ENCODE measurements around the gene SPRED2.

The SPRED2 gene

GRCh38 chr2:65311049-65311448 lies 121.3 kb downstream of the SPRED2 start:
- no peak for DNase-seq (ENCODE audit: low read depth, low spot score)

GRCh38 chr2:65309699-65310098 lies 122.7 kb downstream of the SPRED2 start:
- DNase-seq (ENCODE audit: low read depth, low spot score), result no peak

GRCh38 chr2:65305934-65306333 lies 126.5 kb downstream of the SPRED2 start:
- no peak for DNase-seq (ENCODE audit: low read depth, low spot score)

GRCh38 chr2:65300761-65301711 lies 131.4 kb downstream of the SPRED2 start:
- DNase-seq (ENCODE audit: low read depth, low spot score), result peak; percentile 92

- no peak for DNase-seq (ENCODE audit: low read depth, low spot score)
These were observed 132.2 kb downstream of the SPRED2 start for GRCh38 chr2:65300134-65300760.

DNA sequence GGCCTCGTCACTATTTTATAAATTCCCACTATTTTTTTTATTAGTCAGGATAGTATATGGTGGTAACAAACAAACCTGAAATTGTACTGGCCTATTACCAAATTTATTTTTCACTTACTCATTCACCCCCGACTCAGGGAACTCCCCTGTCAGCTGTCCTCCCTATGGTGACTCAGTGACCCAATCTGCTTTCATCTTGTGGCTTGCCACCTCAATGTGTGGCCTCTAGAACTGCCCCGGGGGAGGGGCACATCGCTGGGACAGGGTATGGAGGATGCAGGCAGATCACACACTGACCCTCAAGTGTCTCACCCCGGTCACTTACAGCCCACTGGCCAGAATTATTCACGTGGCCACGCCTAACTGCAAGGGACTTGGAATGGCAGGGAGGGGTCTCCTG lies 133.2 kb downstream of the SPRED2 start:
- no peak for DNase-seq (ENCODE audit: low read depth, low spot score)

GRCh38 chr2:65298089-65298488 lies 134.3 kb downstream of the SPRED2 start:
- DNase-seq (ENCODE audit: low read depth, low spot score), result no peak

GRCh38 chr2:65297544-65297943 lies 134.9 kb downstream of the SPRED2 start:
- DNase-seq (ENCODE audit: low read depth, low spot score), result no peak

- no peak for DNase-seq (ENCODE audit: low read depth, low spot score)
These were observed 135.4 kb downstream of the SPRED2 start for GRCh38 chr2:65296971-65297370.

GRCh38 chr2:65294701-65295100 lies 137.7 kb downstream of the SPRED2 start:
- DNase-seq (ENCODE audit: low read depth, low spot score), result no peak

- no peak for DNase-seq (ENCODE audit: low read depth, low spot score)
These were observed 138.3 kb downstream of the SPRED2 start for GRCh38 chr2:65294136-65294535.

GRCh38 chr2:65293376-65293775 lies 139.0 kb downstream of the SPRED2 start:
- DNase-seq (ENCODE audit: low read depth, low spot score), result no peak

DNA sequence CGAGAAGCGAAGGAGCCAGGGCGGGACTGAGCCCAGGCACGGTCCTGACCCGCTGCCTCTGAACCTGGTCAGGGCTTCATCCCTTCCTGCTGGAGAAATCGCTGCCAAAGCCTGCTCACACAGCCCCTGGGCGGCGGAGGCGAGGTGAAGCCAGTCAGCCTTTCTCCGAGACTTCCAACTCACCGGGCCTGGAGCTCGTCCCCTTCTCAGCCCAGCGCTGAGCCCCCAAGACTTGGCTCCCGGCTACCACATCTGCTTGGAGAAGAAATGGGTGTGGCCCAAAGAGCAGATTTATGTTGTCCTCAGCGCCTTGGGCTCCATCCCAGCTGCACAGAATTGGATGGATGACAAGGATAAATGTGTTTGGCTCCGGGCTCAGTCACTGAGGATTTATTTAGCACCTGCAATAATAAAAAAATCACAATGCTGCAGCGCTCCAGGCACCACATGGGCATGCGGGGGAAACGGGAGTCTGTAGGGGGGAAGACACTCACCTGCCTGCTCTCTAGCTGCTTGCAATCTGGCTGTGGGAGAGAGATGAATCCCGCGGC lies 139.9 kb downstream of the SPRED2 start:
- DNase-seq (ENCODE audit: low read depth, low spot score), result no peak

- DNase-seq (ENCODE audit: low read depth, low spot score), result no peak
These were observed 140.3 kb downstream of the SPRED2 start for GRCh38 chr2:65292106-65292400.

- no peak for DNase-seq (ENCODE audit: low read depth, low spot score)
These were observed 140.9 kb downstream of the SPRED2 start for GRCh38 chr2:65291216-65292105.

- DNase-seq (ENCODE audit: low read depth, low spot score), result no peak
These were observed 145.0 kb downstream of the SPRED2 start for GRCh38 chr2:65287364-65287763.

DNA sequence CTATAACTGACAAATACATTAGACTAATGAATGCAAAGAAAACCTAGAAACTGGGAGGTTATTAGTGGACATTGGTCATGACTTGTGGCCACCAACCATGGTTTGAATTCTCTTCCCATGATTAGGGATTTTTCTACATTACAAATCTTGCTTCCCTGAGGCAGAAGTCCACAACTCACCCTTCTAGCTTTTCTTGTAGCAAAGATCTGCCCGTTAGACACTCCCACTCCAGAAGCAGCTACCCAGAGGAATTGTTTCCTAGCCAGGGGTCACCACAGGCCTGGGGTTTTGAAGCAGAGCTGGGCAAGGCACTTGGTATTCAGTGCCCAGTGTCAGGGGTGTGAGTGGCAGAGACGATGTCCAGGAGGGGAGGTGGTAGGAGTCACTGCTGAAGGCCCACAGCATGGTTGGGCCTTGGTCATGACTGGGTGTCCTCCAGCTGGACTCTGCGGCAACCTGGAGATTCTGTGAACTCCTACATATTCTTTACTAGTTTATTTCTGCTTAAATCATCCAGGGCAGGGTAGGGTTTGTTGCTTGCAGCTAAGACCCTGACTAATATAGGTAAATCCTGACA lies 149.8 kb downstream of the SPRED2 start:
- DNase-seq (ENCODE audit: low read depth, low spot score), result no peak

DNA sequence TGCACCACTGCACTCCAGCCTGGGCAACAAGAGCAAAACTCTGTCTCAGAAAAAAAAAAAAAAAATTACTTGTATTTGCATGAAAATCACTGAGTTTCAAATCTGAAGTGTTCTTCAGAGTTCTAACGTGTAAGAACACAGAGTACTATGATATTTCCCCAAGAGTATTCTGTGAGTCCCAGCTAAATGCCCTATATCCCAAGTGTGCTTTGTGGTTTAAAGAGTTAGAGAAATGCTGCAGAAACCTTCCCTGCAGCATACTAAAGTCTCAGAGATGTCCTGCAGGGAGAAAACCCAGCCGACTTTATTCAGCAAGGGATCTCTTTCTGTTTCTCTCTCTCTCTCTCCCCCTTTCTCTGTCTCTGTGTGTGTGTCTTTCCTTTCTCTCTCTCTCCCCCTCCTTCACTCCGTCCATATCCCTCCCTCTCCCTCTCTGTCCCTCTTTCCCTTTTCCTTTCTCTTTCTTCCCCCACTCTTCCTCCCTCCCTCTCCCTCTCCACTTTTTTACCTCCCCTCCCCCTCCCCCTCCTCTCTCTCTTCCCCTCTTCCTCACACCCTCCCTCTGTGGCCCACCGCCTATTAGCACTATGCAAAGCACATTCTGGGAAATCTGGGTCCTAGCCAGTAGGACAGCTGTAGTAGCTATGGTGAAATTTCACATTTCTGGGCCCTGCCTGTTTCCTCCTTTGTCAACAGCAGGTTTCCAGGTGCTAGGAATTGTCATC lies 150.6 kb downstream of the SPRED2 start:
- no peak for DNase-seq (ENCODE audit: low read depth, low spot score)

- DNase-seq (ENCODE audit: low read depth, low spot score), result no peak
These were observed 152.6 kb downstream of the SPRED2 start for GRCh38 chr2:65279756-65280155.

- no peak for DNase-seq (ENCODE audit: low read depth, low spot score)
These were observed 153.8 kb downstream of the SPRED2 start for GRCh38 chr2:65278531-65278981.

All from smooth muscle cell of the brain vasculature (primary cell).